LHCN-M2 (cell line): Measurements from ENCODE around the gene AVPR2. TPM values are rescaled to one million over a fixed set of nuclear protein-coding genes. Genes with fewer than 3 reads are reported as not detected.

ENCODE experiments used
- DNase-seq: peaks from one replicate; pipeline ENCODE4 v3.0.0-alpha.2; 2012; ENCODE audit warnings: low read depth
- total RNA-seq: library from RNA; depleted of rRNA; stranded (reverse); fragments of >200 nt; gene quantifications from 2 replicates; pipeline ENCODE4 v1.2.3, GENCODE V29; 2014; rRNA removed

AVPR2 gene
- total RNA-seq, 1 experiment from 2014 or later = not detected

GRCh38 chrX:153952373-153953026, 48.0 kb downstream of the AVPR2 start:
- no peak for DNase-seq

GRCh38 chrX:153953342-153953830, 48.9 kb downstream of the AVPR2 start:
- peak; percentile 43 for DNase-seq

GRCh38 chrX:153953892-153954557, 49.6 kb downstream of the AVPR2 start:
- no peak for DNase-seq

GRCh38 chrX:153954558-153955227, 50.2 kb downstream of the AVPR2 start:
- no peak for DNase-seq

GRCh38 chrX:153955228-153955732, 50.8 kb downstream of the AVPR2 start:
- DNase-seq = no peak

GRCh38 chrX:153956044-153956907, 51.8 kb downstream of the AVPR2 start:
- no peak for DNase-seq

Other genes starting within 250 kb of the AVPR2 start
- gene PNCK, start 230.9 kb upstream of the AVPR2 start, total RNA-seq = 0.19 TPM in 1 of 2 replicates, not detected in the other
- gene SLC6A8, start 216.7 kb upstream of the AVPR2 start, total RNA-seq = 10.2 and 13.7 TPM in 2 replicates
- 138 and 211 TPM in 2 replicates for gene BCAP31, start 180.3 kb upstream of the AVPR2 start, total RNA-seq
- gene ABCD1, start 179.8 kb upstream of the AVPR2 start, total RNA-seq = 25.8 and 30.5 TPM in 2 replicates
- gene PLXNB3, start 140.4 kb upstream of the AVPR2 start, total RNA-seq = 5.0 and 9.7 TPM in 2 replicates
- 0.45 and 1.3 TPM in 2 replicates for gene SRPK3, start 123.6 kb upstream of the AVPR2 start, total RNA-seq
- 83.6 and 86.6 TPM in 2 replicates for gene IDH3G, start 110.3 kb upstream of the AVPR2 start, total RNA-seq
- gene SSR4, start 110.0 kb upstream of the AVPR2 start, total RNA-seq = 201 and 222 TPM in 2 replicates
- gene PDZD4, start 74.1 kb upstream of the AVPR2 start, total RNA-seq = 1.2 and 1.7 TPM in 2 replicates
- gene L1CAM, start 18.5 kb upstream of the AVPR2 start, total RNA-seq = 0.29 and 2.1 TPM in 2 replicates
- gene ARHGAP4, start 21.6 kb downstream of the AVPR2 start, total RNA-seq = 4.1 and 15.2 TPM in 2 replicates
- 160 and 164 TPM in 2 replicates for gene NAA10, start 30.4 kb downstream of the AVPR2 start, total RNA-seq
- gene RENBP, start 40.0 kb downstream of the AVPR2 start, total RNA-seq = 0.40 TPM in 1 of 2 replicates, not detected in the other
- 36.8 and 37.4 TPM in 2 replicates for gene HCFC1, start 67.1 kb downstream of the AVPR2 start, total RNA-seq
- 8.9 and 9.0 TPM in 2 replicates for gene TMEM187, start 68.1 kb downstream of the AVPR2 start, total RNA-seq
- 135 and 149 TPM in 2 replicates for gene IRAK1, start 115.2 kb downstream of the AVPR2 start, total RNA-seq
- 23.8 and 23.9 TPM in 2 replicates for gene MECP2, start 193.0 kb downstream of the AVPR2 start, total RNA-seq
- not detected in 2 replicates for gene OPN1LW, start 239.6 kb downstream of the AVPR2 start, total RNA-seq